CD4-positive, alpha-beta T cell (primary cell): ENCODE data around the gene ARHGAP33. TPM values are rescaled to one million over a fixed set of nuclear protein-coding genes. Genes with fewer than 3 reads are reported as not detected.

Experiments
- ATAC-seq: fragments of 200-7000 bp; cut with Tn5 transposase; one replicate; pipeline ENCODE4 v1.10.0; 2022; ENCODE audit warnings: mild to moderate bottlenecking; ENCODE audit not compliant: poor library complexity
- CTCF ChIA-PET: fragments of 350-600 bp; sonication (Branson Sonifier 250); formaldehyde crosslinking; loops from one replicate; lab custom pipeline; 2021; ENCODE audit warnings: antibody characterized with exemption, inconsistent platforms; lab: Charles Lee
- POLR2A ChIA-PET: fragments of 350-600 bp; sonication (Branson Sonifier 250); formaldehyde crosslinking; loops from one replicate; lab custom pipeline; 2021; ENCODE audit warnings: antibody characterized with exemption, inconsistent platforms; lab: Charles Lee
- DNase-seq, 14 experiments: peaks; one replicate each; pipeline ENCODE4 v3.0.0-alpha.2; 2013 to 2020; ENCODE audit warnings: mixed read lengths in 2 of 14
- H3K27ac ChIP-seq, 2 donors: one replicate each; pipeline versions ENCODE4 v1.5.1 to v1.7.0; 2013; ENCODE audit warnings: low read length in 2 of 2, low read depth in 1 of 2, mild to moderate bottlenecking in 1 of 2
- H3K27me3 ChIP-seq, 2 experiments: 1 replicate in 1 of 2; 2 replicates in 1 of 2; pipeline versions ENCODE4 v1.6.1 to v1.7.0; 2013; ENCODE audit warnings: low read length in 2 of 2, control low read depth in 1 of 2, mild to moderate bottlenecking in 1 of 2, moderate library complexity in 1 of 2; ENCODE audit not compliant: insufficient read depth in 2 of 2, control insufficient read depth in 1 of 2
- H3K36me3 ChIP-seq: one replicate; pipeline ENCODE4 v1.6.1; 2013; ENCODE audit warnings: low read length, control low read depth; ENCODE audit not compliant: insufficient read depth
- H3K4me1 ChIP-seq: one replicate; pipeline ENCODE4 v1.6.1; 2013; ENCODE audit warnings: low read length, control low read depth; ENCODE audit not compliant: insufficient read depth
- H3K4me3 ChIP-seq: one replicate; pipeline ENCODE4 v1.5.1; 2013; ENCODE audit warnings: mild to moderate bottlenecking, low read length, moderate library complexity
- H3K9me3 ChIP-seq, 2 experiments: 1 replicate in 1 of 2; 2 replicates in 1 of 2; pipeline versions ENCODE4 v1.6.1 to v1.7.0; 2013; ENCODE audit warnings: low read length in 2 of 2, mild to moderate bottlenecking in 2 of 2, control low read depth in 1 of 2, moderate library complexity in 1 of 2; ENCODE audit not compliant: control insufficient read depth in 1 of 2, insufficient read depth in 1 of 2
- H3K27ac Mint-ChIP-seq: one replicate; pipeline ENCODE4 v1.8.0; 2020; ENCODE audit warnings: mixed read lengths
- H3K27me3 Mint-ChIP-seq: one replicate; pipeline ENCODE4 v1.8.0; 2021; ENCODE audit warnings: mixed read lengths
- H3K36me3 Mint-ChIP-seq: one replicate; pipeline ENCODE4 v1.8.0; 2021; ENCODE audit warnings: low read depth, mixed read lengths
- H3K4me1 Mint-ChIP-seq: one replicate; pipeline ENCODE4 v1.8.0; 2021; ENCODE audit warnings: low read depth, mixed read lengths
- H3K4me3 Mint-ChIP-seq: one replicate; pipeline ENCODE4 v1.8.0; 2020; ENCODE audit warnings: mild to moderate bottlenecking, mixed read lengths
- H3K9me3 Mint-ChIP-seq: one replicate; pipeline ENCODE4 v1.8.0; 2020; ENCODE audit warnings: mixed read lengths
- intact Hi-C, 2 experiments: fragments of 100-400 bp; cut with DNase I in 1 of 2; cut with micrococcal nuclease in 1 of 2; formaldehyde crosslinking; loops; one replicate each; pipeline versions ENCODE4 v1.15.1 to v1.9.0; 2023 to 2025; cut with DNase I, micrococcal nuclease
- total RNA-seq, 174 experiments: library from RNA in 2 of 174; stranded (reverse) in 2 of 174; gene quantifications; one replicate each; pipeline ENCODE4 v1.2.3 and lab custom pipeline; 2021 to 2026
- TF ChIP-seq, protein P1 (sequence below): fragments of 200-600 bp; IDR thresholded peaks from one replicate; pipeline ENCODE4 v1.8.0; 2022; ENCODE audit warnings: antibody characterized with exemption, mild to moderate bottlenecking

Gene ARHGAP33
- total RNA-seq, 2 experiments from 2014 or later, result 16.4 to 19.5 TPM

DNA sequence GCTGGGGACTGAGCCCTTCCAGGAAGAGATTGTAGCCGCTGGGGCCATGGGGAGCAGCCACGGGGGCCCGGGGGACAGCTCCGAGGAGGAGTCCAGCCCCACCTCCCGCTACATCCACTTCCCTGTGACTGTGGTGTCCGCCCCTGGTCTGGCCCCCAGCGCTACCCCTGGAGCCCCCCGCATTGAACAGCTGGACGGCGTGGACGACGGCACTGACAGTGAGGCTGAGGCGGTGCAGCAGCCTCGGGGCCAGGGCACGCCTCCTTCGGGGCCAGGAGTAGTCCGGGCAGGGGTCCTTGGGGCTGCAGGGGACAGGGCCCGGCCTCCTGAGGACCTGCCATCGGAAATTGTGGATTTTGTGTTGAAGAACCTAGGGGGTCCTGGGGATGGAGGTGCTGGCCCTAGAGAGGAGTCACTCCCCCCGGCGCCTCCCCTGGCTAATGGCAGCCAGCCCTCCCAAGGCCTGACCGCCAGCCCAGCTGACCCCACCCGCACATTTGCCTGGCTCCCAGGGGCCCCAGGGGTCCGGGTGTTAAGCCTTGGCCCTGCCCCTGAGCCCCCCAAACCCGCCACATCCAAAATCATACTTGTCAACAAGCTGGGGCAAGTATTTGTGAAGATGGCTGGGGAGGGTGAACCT is 42.7 kb upstream of the ARHGAP33 start:
- TF ChIP-seq, protein P1, sequence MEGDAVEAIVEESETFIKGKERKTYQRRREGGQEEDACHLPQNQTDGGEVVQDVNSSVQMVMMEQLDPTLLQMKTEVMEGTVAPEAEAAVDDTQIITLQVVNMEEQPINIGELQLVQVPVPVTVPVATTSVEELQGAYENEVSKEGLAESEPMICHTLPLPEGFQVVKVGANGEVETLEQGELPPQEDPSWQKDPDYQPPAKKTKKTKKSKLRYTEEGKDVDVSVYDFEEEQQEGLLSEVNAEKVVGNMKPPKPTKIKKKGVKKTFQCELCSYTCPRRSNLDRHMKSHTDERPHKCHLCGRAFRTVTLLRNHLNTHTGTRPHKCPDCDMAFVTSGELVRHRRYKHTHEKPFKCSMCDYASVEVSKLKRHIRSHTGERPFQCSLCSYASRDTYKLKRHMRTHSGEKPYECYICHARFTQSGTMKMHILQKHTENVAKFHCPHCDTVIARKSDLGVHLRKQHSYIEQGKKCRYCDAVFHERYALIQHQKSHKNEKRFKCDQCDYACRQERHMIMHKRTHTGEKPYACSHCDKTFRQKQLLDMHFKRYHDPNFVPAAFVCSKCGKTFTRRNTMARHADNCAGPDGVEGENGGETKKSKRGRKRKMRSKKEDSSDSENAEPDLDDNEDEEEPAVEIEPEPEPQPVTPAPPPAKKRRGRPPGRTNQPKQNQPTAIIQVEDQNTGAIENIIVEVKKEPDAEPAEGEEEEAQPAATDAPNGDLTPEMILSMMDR, result no peak
- H3K4me3 ChIP-seq, result no peak overlapping the region
- H3K4me3 Mint-ChIP-seq, result no peak overlapping the region
- no peak for ATAC-seq
- H3K4me1 Mint-ChIP-seq, result peaks cover 25% of the 10 kb centered on the region
- no peaks in the 10 kb centered on the region for H3K9me3 ChIP-seq
- no peak for DNase-seq
- H3K4me1 ChIP-seq, result peaks cover 14% of the 10 kb centered on the region
- peaks cover 83% of the 10 kb centered on the region for H3K36me3 Mint-ChIP-seq
- H3K27ac Mint-ChIP-seq, result no peak overlapping the region
- ChIA-PET CTCF (no interaction called here), POLR2A (no interaction called here)
- intact Hi-C loops, result no loop called here
- H3K36me3 ChIP-seq, result peaks cover 90% of the 10 kb centered on the region
- H3K27ac ChIP-seq, result no peak overlapping the region
- H3K9me3 Mint-ChIP-seq, result no peaks in the 10 kb centered on the region
- no peaks in the 10 kb centered on the region for H3K27me3 ChIP-seq
- H3K27me3 Mint-ChIP-seq, result no peaks in the 10 kb centered on the region

DNA sequence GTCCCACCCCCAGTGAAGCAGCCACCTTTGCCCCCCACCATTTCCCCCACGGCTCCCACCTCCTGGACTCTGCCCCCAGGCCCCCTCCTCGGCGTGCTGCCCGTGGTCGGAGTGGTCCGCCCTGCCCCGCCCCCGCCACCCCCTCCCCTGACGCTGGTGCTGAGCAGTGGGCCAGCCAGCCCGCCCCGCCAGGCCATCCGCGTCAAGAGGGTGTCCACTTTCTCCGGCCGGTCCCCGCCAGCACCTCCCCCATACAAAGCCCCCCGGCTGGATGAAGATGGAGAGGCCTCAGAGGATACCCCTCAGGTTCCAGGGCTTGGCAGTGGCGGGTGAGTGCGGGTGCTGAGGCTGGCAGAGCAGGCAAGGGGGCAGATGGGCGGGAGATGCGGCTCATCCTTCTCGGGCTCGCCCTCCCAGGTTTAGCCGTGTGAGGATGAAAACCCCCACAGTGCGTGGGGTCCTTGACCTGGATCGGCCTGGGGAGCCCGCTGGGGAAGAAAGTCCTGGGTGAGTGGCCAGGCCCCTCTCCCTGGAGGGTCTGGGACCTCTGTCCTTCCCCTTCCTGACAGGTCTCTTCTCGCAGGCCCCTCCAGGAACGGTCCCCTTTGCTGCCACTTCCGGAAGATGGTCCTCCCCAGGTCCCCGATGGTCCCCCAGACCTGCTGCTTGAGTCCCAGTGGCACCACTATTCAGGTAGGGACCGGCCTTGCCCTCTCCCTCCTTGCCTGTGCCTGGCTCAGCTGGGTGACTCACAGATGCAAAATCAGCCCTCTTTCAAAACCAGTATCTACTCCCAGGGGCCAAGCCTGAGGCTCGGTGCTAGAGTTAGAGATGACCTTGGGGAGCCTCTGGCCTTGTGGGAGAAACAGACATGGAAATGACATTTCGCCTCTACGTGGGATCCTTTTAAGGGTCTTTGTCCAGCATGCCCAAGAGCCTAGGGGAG is 41.9 kb upstream of the ARHGAP33 start:
- Mint-ChIP-seq H3K27me3 (no peaks in the 10 kb centered on the region), H3K36me3 (peaks cover 80% of the 10 kb centered on the region), H3K4me3 (no peak overlapping the region), H3K27ac (peak overlapping the region; percentile 69), H3K4me1 (peaks cover 26% of the 10 kb centered on the region), H3K9me3 (no peaks in the 10 kb centered on the region)
- CTCF ChIA-PET, result no interaction called here
- Histone ChIP-seq H3K4me3 (no peak overlapping the region), H3K4me1 (peaks cover 14% of the 10 kb centered on the region), H3K27me3 (no peaks in the 10 kb centered on the region), H3K36me3 (peaks cover 90% of the 10 kb centered on the region), H3K9me3 (no peaks in the 10 kb centered on the region), H3K27ac (no peak overlapping the region)
- intact Hi-C loops, result no loop called here
- TF ChIP-seq, protein P1, result no peak
- POLR2A ChIA-PET, result interaction anchor here (1.2 kb wide), 1 partner anchor 12 kb away, joined by 4 read pairs; no protein-coding TSS in a partner anchor
- ATAC-seq (no peak), DNase-seq (no peak)

DNA sequence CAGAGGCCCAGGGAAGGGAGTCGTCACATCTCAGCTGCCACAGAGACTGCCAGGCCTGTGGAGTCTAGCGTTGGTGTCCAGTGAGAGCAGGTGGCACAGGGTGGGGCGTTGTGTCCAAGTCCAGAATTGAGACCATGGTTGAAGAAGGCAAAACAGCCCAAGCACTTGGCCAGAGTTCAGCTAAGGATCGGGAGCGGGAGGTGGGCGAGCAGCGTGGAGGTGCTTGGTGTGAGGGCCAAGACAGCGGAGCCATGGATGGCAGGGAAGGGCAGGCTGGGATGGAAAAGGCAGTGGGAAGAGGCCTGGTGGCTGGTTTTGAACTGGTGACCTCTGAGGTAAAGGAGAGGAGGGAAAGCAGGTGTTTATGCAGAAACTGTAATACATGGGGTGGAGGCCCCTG is 41.1 kb upstream of the ARHGAP33 start:
- peak overlapping the region; percentile 69 for H3K27ac Mint-ChIP-seq
- ChIA-PET POLR2A (interaction anchor here (1.2 to 2.1 kb wide), 2 partner anchors 10 to 13 kb away, joined by 4 to 7 read pairs; no protein-coding TSS in a partner anchor), CTCF (no interaction called here)
- Histone ChIP-seq H3K27ac (no peak overlapping the region), H3K36me3 (peaks cover 90% of the 10 kb centered on the region), H3K4me1 (peaks cover 15% of the 10 kb centered on the region), H3K9me3 (no peaks in the 10 kb centered on the region), H3K4me3 (no peak overlapping the region), H3K27me3 (no peaks in the 10 kb centered on the region)
- H3K27me3 Mint-ChIP-seq, result no peaks in the 10 kb centered on the region
- H3K4me3 Mint-ChIP-seq, result no peak overlapping the region
- H3K36me3 Mint-ChIP-seq, result peaks cover 77% of the 10 kb centered on the region
- ATAC-seq, result no peak
- no peaks in the 10 kb centered on the region for H3K9me3 Mint-ChIP-seq
- H3K4me1 Mint-ChIP-seq, result peaks cover 29% of the 10 kb centered on the region
- intact Hi-C loops, result no loop called here
- DNase-seq, result no peak
- TF ChIP-seq, protein P1, result no peak
